Measurements from ENCODE around the gene MRPL58. TPM values are rescaled to one million over a fixed set of nuclear protein-coding genes. Genes with fewer than 3 reads are reported as not detected.

Gene MRPL58
- total and polyA plus RNA-seq, 7 donors = 50.4 to 80.6 (median 64.1) TPM

- Histone ChIP-seq H3K9me3 (no peaks in the 10 kb centered on the region), H3K27me3 (ENCODE audit: insufficient read depth in 3 of 3, low read length in 2 of 3) (no peaks in the 10 kb centered on the region), H3K36me3 (ENCODE audit: insufficient read depth in 1 of 2, low read depth in 1 of 2) (peaks cover 3 to 50% of the 10 kb centered on the region in 2 donors), H3K4me1 (peaks cover 10% of the 10 kb centered on the region), H3K4me3 (no peak overlapping the region), H3K27ac (no peak overlapping the region)
- DNase-seq (no peak), ATAC-seq (no peak)
- TF ChIP-seq CTCF (IDR thresholded peaks at IDR 0.05) = no peak
- WGBS, 3 donors = 86 to 90% (median 88%) methylated on average over 13 of the region's 13 CpGs
- intact Hi-C loops (cut with DNase I) = no loop called here
Measured at GRCh38 chr17:75063201-75063600, 50.7 kb downstream of the MRPL58 start.

DNA sequence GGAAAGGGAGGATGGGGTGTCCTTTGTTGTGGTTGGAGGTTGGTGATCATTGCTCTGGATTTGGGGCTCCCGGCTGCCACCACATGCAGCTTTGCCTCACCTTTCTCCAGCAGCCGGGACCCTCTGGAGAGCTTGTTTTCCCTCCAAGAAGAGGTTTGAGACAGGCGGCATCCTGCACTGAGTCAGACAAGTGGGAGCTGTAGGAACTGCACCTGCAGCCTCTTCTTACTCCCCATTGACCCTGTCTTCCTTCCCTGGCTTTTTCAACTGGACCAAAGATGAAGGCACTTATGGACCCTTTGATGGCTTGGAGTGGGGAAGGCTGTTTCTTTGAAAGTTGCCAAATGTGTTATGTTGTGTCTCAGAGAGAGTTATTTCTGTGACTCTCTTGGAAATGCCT is 51.2 kb downstream of the MRPL58 start:
- WGBS, 3 donors = 77 to 96% (median 96%) methylated on average over 3 of the region's 3 CpGs
- Histone ChIP-seq H3K27ac (no peak overlapping the region), H3K4me3 (no peak overlapping the region), H3K36me3 (ENCODE audit: insufficient read depth in 1 of 2, low read depth in 1 of 2) (peaks cover 3 to 50% of the 10 kb centered on the region in 2 donors), H3K4me1 (peaks cover 10% of the 10 kb centered on the region), H3K9me3 (no peaks in the 10 kb centered on the region), H3K27me3 (ENCODE audit: insufficient read depth in 3 of 3, low read length in 2 of 3) (no peaks in the 10 kb centered on the region)
- ATAC-seq (no peak), DNase-seq (no peak)
- intact Hi-C loops (cut with DNase I) = no loop called here
- TF ChIP-seq CTCF (IDR thresholded peaks at IDR 0.05) = no peak

- H3K27me3 ChIP-seq (ENCODE audit: insufficient read depth in 3 of 3, low read length in 2 of 3) = no peaks in the 10 kb centered on the region
- no peak overlapping the region for H3K4me3 ChIP-seq
- ATAC-seq = no peak
- H3K9me3 ChIP-seq = no peaks in the 10 kb centered on the region
- H3K27ac ChIP-seq = no peak overlapping the region
- no peak for TF ChIP-seq CTCF (IDR thresholded peaks at IDR 0.05)
- no peak for DNase-seq
- WGBS, 3 donors = 92 to 94% (median 93%) methylated on average over 11 of the region's 11 CpGs
- peaks cover 3 to 50% of the 10 kb centered on the region in 2 donors for H3K36me3 ChIP-seq (ENCODE audit: insufficient read depth in 1 of 2, low read depth in 1 of 2)
- H3K4me1 ChIP-seq = peaks cover 10% of the 10 kb centered on the region
- intact Hi-C loops (cut with DNase I) = no loop called here
Measured at GRCh38 chr17:75064040-75064439, 51.6 kb downstream of the MRPL58 start.

DNA sequence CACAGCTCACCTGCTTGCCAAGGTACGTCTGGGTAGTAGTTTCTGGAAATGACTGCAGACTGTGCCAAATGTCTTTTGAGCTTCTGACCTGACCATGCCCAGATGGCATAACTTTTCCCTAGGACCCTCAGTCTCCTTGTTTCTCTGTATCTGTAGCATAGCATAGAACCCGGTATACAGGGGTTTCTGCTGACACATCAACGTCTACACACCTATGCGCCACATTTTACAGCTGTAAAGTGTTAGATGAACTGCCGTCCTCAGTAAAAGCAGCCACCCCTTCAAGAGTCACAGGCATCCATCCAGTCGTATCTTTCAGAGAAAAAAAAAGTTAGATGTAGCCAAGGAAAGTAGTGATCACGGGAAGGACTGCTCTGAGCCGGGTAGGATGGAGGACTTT is 52.0 kb downstream of the MRPL58 start:
- intact Hi-C loops (cut with DNase I) = no loop called here

More for the DNA sequence above, 52.0 kb downstream of the MRPL58 start:
- Histone ChIP-seq H3K9me3 (no peaks in the 10 kb centered on the region), H3K4me1 (peaks cover 8% of the 10 kb centered on the region), H3K27me3 (ENCODE audit: insufficient read depth in 3 of 3, low read length in 2 of 3) (no peaks in the 10 kb centered on the region), H3K27ac (no peak overlapping the region), H3K36me3 (ENCODE audit: insufficient read depth in 1 of 2, low read depth in 1 of 2) (peaks cover 3 to 48% of the 10 kb centered on the region in 2 donors), H3K4me3 (no peak overlapping the region)
- no peak for ATAC-seq
- WGBS, 3 donors = 86 to 91% (median 90%) methylated on average over 8 of the region's 8 CpGs
- no peak for DNase-seq
- TF ChIP-seq CTCF (IDR thresholded peaks at IDR 0.05) = no peak
